Smooth muscle cell of the umbilical artery (primary cell): Measurements from ENCODE around the gene ACSL5. TPM values are rescaled to one million over a fixed set of nuclear protein-coding genes. Genes with fewer than 3 reads are reported as not detected.

Experiments used
- total RNA-seq: library from RNA; depleted of rRNA; stranded (reverse); fragments of >200 nt; gene quantifications from 2 replicates; pipeline ENCODE4 v1.2.3, GENCODE V29; 2014

The ACSL5 gene
- 0.30 and 0.46 TPM in 2 replicates for total RNA-seq

GRCh38 chr10:112373912-112374338, at the start of gene ACSL5:
ACSL5 (plus strand) TSS chr10:112374116; CDS start chr10:112394947, 20,831 bp downstream.

DNA sequence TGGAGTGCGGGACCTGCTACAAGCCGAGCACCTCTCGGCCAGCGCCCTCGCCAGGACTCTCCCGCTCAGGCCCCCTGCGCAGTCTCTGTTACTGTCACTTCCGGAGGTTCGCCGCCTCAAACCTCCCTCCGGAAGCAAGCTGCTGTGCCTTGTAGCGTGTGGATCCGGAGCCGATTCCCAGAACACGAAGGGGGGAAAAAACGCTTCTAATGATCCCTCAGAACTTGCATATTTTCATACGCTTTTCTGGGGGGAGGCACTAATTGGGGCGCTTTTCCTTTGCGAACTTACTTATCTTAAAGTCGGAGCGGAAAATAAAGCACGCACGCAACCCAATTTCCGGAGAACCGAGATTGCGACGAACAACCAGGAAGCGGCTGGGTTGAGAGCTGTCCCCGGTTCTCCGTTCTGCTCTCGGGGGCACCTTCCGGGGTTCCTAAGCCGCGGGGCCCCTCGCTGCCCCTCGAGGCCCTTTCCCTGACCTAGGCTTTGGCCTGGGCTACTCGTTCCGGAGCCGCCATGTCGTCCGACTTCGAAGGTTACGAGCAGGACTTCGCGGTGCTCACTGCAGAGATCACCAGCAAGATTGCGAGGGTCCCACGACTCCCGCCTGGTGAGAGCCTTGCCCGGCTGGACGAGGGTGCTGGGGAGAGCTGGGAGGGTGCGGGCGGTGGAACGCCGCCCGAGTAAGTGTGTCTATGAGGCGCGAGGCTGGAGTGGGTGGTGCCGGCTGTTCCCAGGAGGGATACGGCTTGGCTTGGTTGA, 73.1 kb downstream of the ACSL5 start, which contains the start of the genes VTI1A and ZDHHC6:
Gene VTI1A (plus strand): TSS at position 361 of the 765 bp plus-strand sequence. CDS start 159 bp downstream, at position 520.
Gene ZDHHC6 (minus strand): TSS at position 60 of the 765 bp plus-strand sequence. CDS start 1,478 bp downstream, outside the sequence.

Other genes with a start within 250 kb of the ACSL5 start
- gene GPAM, start 190.4 kb upstream of the ACSL5 start, total RNA-seq = 14.5 and 61.5 TPM in 2 replicates
- gene TECTB, start 90.7 kb upstream of the ACSL5 start, total RNA-seq = not detected in 2 replicates
- gene ZDHHC6, start 72.8 kb downstream of the ACSL5 start, total RNA-seq = 24.5 and 24.9 TPM in 2 replicates
- gene VTI1A, start 73.1 kb downstream of the ACSL5 start, total RNA-seq = 33.9 and 44.8 TPM in 2 replicates